Measurements from ENCODE around the gene ANTKMT.

DNA sequence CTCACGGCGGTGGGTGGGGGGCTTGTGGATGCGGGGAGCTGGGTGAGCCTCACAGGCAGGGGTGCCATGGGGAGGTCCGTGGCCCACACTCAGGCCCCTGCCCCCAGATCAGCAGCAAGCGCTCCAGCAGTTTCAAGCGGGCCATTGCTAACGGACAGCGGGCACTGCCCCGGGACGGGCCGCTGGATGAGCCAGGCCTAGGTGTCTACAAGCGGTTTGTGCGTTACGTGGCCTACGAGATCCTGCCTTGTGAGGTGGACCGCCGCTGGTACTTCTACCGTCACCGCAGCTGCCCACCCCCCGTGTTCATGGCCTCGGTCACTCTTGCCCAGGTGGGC is 44.4 kb upstream of the ANTKMT start:
- TF ChIP-seq POLR2AphosphoS5 (IDR thresholded peaks at IDR 0.05; ENCODE audit: borderline replicate concordance, low read depth, low read length) (no peak), EZH2 (IDR thresholded peaks at IDR 0.05) (no peak), FOXP2 (optimal IDR thresholded peaks at IDR 0.05; ENCODE audit: control extremely low read depth, extremely low read length, insufficient read depth) (no peak)
